Mesendoderm (in vitro differentiated cells): ENCODE results near the gene CFAP46.

Experiments used
- DNase-seq: peaks from one replicate; pipeline ENCODE4 v3.0.0; 2013
- H2AK5ac ChIP-seq: 2 replicates; pipeline ENCODE4 v1.6.1; 2013; ENCODE audit warnings: low read length, inconsistent platforms
- H2BK120ac ChIP-seq: 2 replicates; pipeline ENCODE4 v1.6.1; 2013; ENCODE audit warnings: low read depth, mild to moderate bottlenecking, low read length, moderate library complexity, mixed read lengths
- H2BK15ac ChIP-seq: replicated peaks from 2 replicates; pipeline ENCODE4 v1.6.1; 2013; ENCODE audit warnings: low read depth, mild to moderate bottlenecking, moderate library complexity
- H2BK5ac ChIP-seq: 2 replicates; pipeline ENCODE4 v1.6.1; 2013; ENCODE audit warnings: low read length, inconsistent platforms
- H3K18ac ChIP-seq: 2 replicates; pipeline ENCODE4 v1.6.1; 2013; ENCODE audit warnings: mild to moderate bottlenecking, low read length, mixed read lengths
- H3K23ac ChIP-seq: one replicate; pipeline ENCODE4 v1.6.1; 2013; ENCODE audit warnings: low read length
- H3K27ac ChIP-seq: 2 replicates; pipeline ENCODE4 v1.5.1; 2013; ENCODE audit warnings: low read depth, mild to moderate bottlenecking, inconsistent platforms, low read length, moderate library complexity
- H3K27me3 ChIP-seq: 2 replicates; pipeline ENCODE4 v1.6.1; 2013; ENCODE audit warnings: low read length, control low read depth, mild to moderate bottlenecking, inconsistent platforms; ENCODE audit not compliant: insufficient read depth, poor library complexity
- H3K36me3 ChIP-seq: 2 replicates; pipeline ENCODE4 v1.6.1; 2013; ENCODE audit warnings: low read length, inconsistent platforms; ENCODE audit not compliant: control insufficient read depth, insufficient read depth
- H3K4ac ChIP-seq: one replicate; pipeline ENCODE4 v1.6.1; 2013; ENCODE audit warnings: low read depth, mild to moderate bottlenecking, low read length, moderate library complexity
- H3K4me1 ChIP-seq: 2 replicates; pipeline ENCODE4 v1.6.1; 2013; ENCODE audit warnings: low read depth, low read length, inconsistent platforms; ENCODE audit not compliant: control insufficient read depth
- H3K4me2 ChIP-seq: 2 replicates; pipeline ENCODE4 v1.6.1; 2013; ENCODE audit warnings: low read length
- H3K4me3 ChIP-seq: 2 replicates; pipeline ENCODE4 v1.5.1; 2013; ENCODE audit warnings: mild to moderate bottlenecking, low read length
- H3K56ac ChIP-seq: one replicate; pipeline ENCODE4 v1.6.1; 2013; ENCODE audit warnings: low read length
- H3K79me1 ChIP-seq: 2 replicates; pipeline ENCODE4 v1.6.1; 2013; ENCODE audit warnings: low read length, inconsistent platforms
- H3K79me2 ChIP-seq: 2 replicates; pipeline ENCODE4 v1.6.1; 2013; ENCODE audit warnings: mild to moderate bottlenecking, low read length; ENCODE audit not compliant: control insufficient read depth, insufficient read depth
- H3K9ac ChIP-seq: 2 replicates; pipeline ENCODE4 v1.6.1; 2013; ENCODE audit warnings: low read length, inconsistent platforms
- H4K5ac ChIP-seq: one replicate; pipeline ENCODE4 v1.6.1; 2013; ENCODE audit warnings: low read length
- H4K8ac ChIP-seq: one replicate; pipeline ENCODE4 v1.6.1; 2013; ENCODE audit warnings: low read depth, mild to moderate bottlenecking, control low read depth, low read length, moderate library complexity
- WGBS: extraction: QIAGEN DNeasy Blood & Tissue Kit; methylation state at CpG from one replicate; pipeline ENCODE4 v1.1.7; 2013; ENCODE audit warnings: low lambda C conversion rate, missing lambda C conversion rate; ENCODE audit not compliant: insufficient coverage; ENCODE audit errors: extremely low coverage; 5-methylcytosine and 5-hydroxymethylcytosine counted together

The CFAP46 gene

GRCh38 chr10:132941640-132942051 is 724 bp downstream of the CFAP46 start:
- Histone ChIP-seq H3K4me2 (peak overlapping the region; percentile 9), H3K4me3 (no peak overlapping the region), H4K5ac (no peak overlapping the region), H3K27ac (no peak overlapping the region), H3K18ac (no peak overlapping the region), H2AK5ac (no peak overlapping the region), H2BK120ac (no peak overlapping the region), H3K23ac (no peak overlapping the region), H3K4me1 (no peaks in the 10 kb centered on the region), H3K56ac (peak overlapping the region; percentile 29), H3K27me3 (no peaks in the 10 kb centered on the region), H3K79me2 (no peaks in the 10 kb centered on the region), H3K9ac (peak overlapping the region; percentile 50), H2BK5ac (no peak overlapping the region), H4K8ac (no peak overlapping the region), H3K79me1 (no peaks in the 10 kb centered on the region), H3K36me3 (no peaks in the 10 kb centered on the region), H2BK15ac (no peak overlapping the region), H3K4ac (no peak overlapping the region)
- no peak for DNase-seq
- WGBS: no CpG with 5 or more reads among the region's 11 CpGs

GRCh38 chr10:132940791-132941465 is 1.4 kb downstream of the CFAP46 start:
- no peak overlapping the region for H3K9ac ChIP-seq
- no peak overlapping the region for H2BK15ac ChIP-seq
- no peak overlapping the region for H2BK5ac ChIP-seq
- H4K5ac ChIP-seq: no peak overlapping the region
- no peak overlapping the region for H3K56ac ChIP-seq
- H3K79me1 ChIP-seq: no peaks in the 10 kb centered on the region
- no peak overlapping the region for H3K4me2 ChIP-seq
- no peak overlapping the region for H3K27ac ChIP-seq
- no peaks in the 10 kb centered on the region for H3K36me3 ChIP-seq
- no peak overlapping the region for H3K23ac ChIP-seq
- no peaks in the 10 kb centered on the region for H3K4me1 ChIP-seq
- H3K4ac ChIP-seq: no peak overlapping the region
- H4K8ac ChIP-seq: no peak overlapping the region
- no peak for DNase-seq
- no peaks in the 10 kb centered on the region for H3K79me2 ChIP-seq
- H2AK5ac ChIP-seq: no peak overlapping the region
- H3K18ac ChIP-seq: no peak overlapping the region
- H3K27me3 ChIP-seq: no peaks in the 10 kb centered on the region
- H2BK120ac ChIP-seq: no peak overlapping the region
- H3K4me3 ChIP-seq: no peak overlapping the region
- WGBS: no CpG with 5 or more reads among the region's 28 CpGs

- Histone ChIP-seq H2BK5ac (no peak overlapping the region), H4K5ac (no peak overlapping the region), H3K27me3 (no peaks in the 10 kb centered on the region), H3K4me1 (no peaks in the 10 kb centered on the region), H3K56ac (no peak overlapping the region), H3K79me2 (no peaks in the 10 kb centered on the region), H3K27ac (no peak overlapping the region), H3K4ac (no peak overlapping the region), H3K36me3 (no peaks in the 10 kb centered on the region), H2AK5ac (no peak overlapping the region), H4K8ac (no peak overlapping the region), H2BK15ac (no peak overlapping the region), H3K9ac (no peak overlapping the region), H3K23ac (no peak overlapping the region), H2BK120ac (no peak overlapping the region), H3K79me1 (no peaks in the 10 kb centered on the region), H3K4me3 (no peak overlapping the region), H3K18ac (no peak overlapping the region), H3K4me2 (no peak overlapping the region)
- DNase-seq: peak; percentile 67
- WGBS: no CpG with 5 or more reads among the region's 24 CpGs
Observed at GRCh38 chr10:132939957-132940790, 2.2 kb downstream of the CFAP46 start.

GRCh38 chr10:132939378-132939955 is 2.9 kb downstream of the CFAP46 start:
- no peaks in the 10 kb centered on the region for H3K36me3 ChIP-seq
- DNase-seq: no peak
- H3K18ac ChIP-seq: no peak overlapping the region
- no peak overlapping the region for H3K4me3 ChIP-seq
- no peak overlapping the region for H4K5ac ChIP-seq
- no peak overlapping the region for H4K8ac ChIP-seq
- no peak overlapping the region for H3K4me2 ChIP-seq
- no peaks in the 10 kb centered on the region for H3K79me2 ChIP-seq
- no peaks in the 10 kb centered on the region for H3K27me3 ChIP-seq
- no peak overlapping the region for H2AK5ac ChIP-seq
- no peak overlapping the region for H3K27ac ChIP-seq
- H3K23ac ChIP-seq: no peak overlapping the region
- no peak overlapping the region for H3K9ac ChIP-seq
- H3K56ac ChIP-seq: no peak overlapping the region
- no peak overlapping the region for H2BK120ac ChIP-seq
- H3K79me1 ChIP-seq: no peaks in the 10 kb centered on the region
- H2BK15ac ChIP-seq: no peak overlapping the region
- H3K4ac ChIP-seq: no peak overlapping the region
- no CpG with 5 or more reads among the region's 15 CpGs for WGBS
- no peaks in the 10 kb centered on the region for H3K4me1 ChIP-seq
- H2BK5ac ChIP-seq: no peak overlapping the region

GRCh38 chr10:132938472-132939339 is 3.7 kb downstream of the CFAP46 start:
- DNase-seq: peak; percentile 85
- no peaks in the 10 kb centered on the region for H3K4me1 ChIP-seq
- no peak overlapping the region for H3K4me2 ChIP-seq
- no peak overlapping the region for H3K4ac ChIP-seq
- no peak overlapping the region for H3K9ac ChIP-seq
- no peaks in the 10 kb centered on the region for H3K79me2 ChIP-seq
- no peak overlapping the region for H4K8ac ChIP-seq
- no peak overlapping the region for H3K27ac ChIP-seq
- H3K4me3 ChIP-seq: no peak overlapping the region
- no peak overlapping the region for H2BK15ac ChIP-seq
- WGBS: no CpG with 5 or more reads among the region's 27 CpGs
- H2BK120ac ChIP-seq: no peak overlapping the region
- H3K36me3 ChIP-seq: no peaks in the 10 kb centered on the region
- no peak overlapping the region for H3K23ac ChIP-seq
- H3K56ac ChIP-seq: peak overlapping the region; percentile 62
- H2AK5ac ChIP-seq: no peak overlapping the region
- no peak overlapping the region for H3K18ac ChIP-seq
- H3K27me3 ChIP-seq: no peaks in the 10 kb centered on the region
- H4K5ac ChIP-seq: no peak overlapping the region
- no peak overlapping the region for H2BK5ac ChIP-seq
- no peaks in the 10 kb centered on the region for H3K79me1 ChIP-seq
